ENCODE data around the gene SLC19A1.
"Not testable (repeated sequence)": the region's sequence is repeated elsewhere in the genome, so short reads cannot be mapped to it uniquely, and the experiment has no call there.

SLC19A1 gene

GRCh38 chr21:45572783-45573451 is 30.7 kb upstream of the SLC19A1 start:
- TF ChIP-seq CTCF (conservative IDR thresholded peaks at IDR 0.05; ENCODE audit: control insufficient read depth, insufficient read depth, low read depth, low read length): no peak
- no peak for DNase-seq (ENCODE audit: low read depth)
- no peak overlapping the region for H3K4me3 ChIP-seq (ENCODE audit: control insufficient read depth, low read depth, low read length)

GRCh38 chr21:45572231-45572630 is 30.0 kb upstream of the SLC19A1 start:
- no peak overlapping the region for H3K4me3 ChIP-seq (ENCODE audit: control insufficient read depth, low read depth, low read length)
- no peak for TF ChIP-seq CTCF (conservative IDR thresholded peaks at IDR 0.05; ENCODE audit: control insufficient read depth, insufficient read depth, low read depth, low read length)
- no peak for DNase-seq (ENCODE audit: low read depth)

- no peak overlapping the region for H3K4me3 ChIP-seq (ENCODE audit: control insufficient read depth, low read depth, low read length)
- TF ChIP-seq CTCF (conservative IDR thresholded peaks at IDR 0.05; ENCODE audit: control insufficient read depth, insufficient read depth, low read depth, low read length): no peak
- no peak for DNase-seq (ENCODE audit: low read depth)
Measured at GRCh38 chr21:45571641-45572040, 29.4 kb upstream of the SLC19A1 start.

- H3K4me3 ChIP-seq (ENCODE audit: control insufficient read depth, low read depth, low read length): no peak overlapping the region
Measured at GRCh38 chr21:45570826-45571601, 28.8 kb upstream of the SLC19A1 start.

GRCh38 chr21:45570071-45570470 is 27.8 kb upstream of the SLC19A1 start:
- H3K4me3 ChIP-seq (ENCODE audit: control insufficient read depth, low read depth, low read length): no peak overlapping the region
- no peak for DNase-seq (ENCODE audit: low read depth)
- no peak for TF ChIP-seq CTCF (conservative IDR thresholded peaks at IDR 0.05; ENCODE audit: control insufficient read depth, insufficient read depth, low read depth, low read length)

More at GRCh38 chr21:45570826-45571601, 28.8 kb upstream of the SLC19A1 start:
- DNase-seq (ENCODE audit: low read depth): peak; percentile 40
- TF ChIP-seq CTCF (conservative IDR thresholded peaks at IDR 0.05; ENCODE audit: control insufficient read depth, insufficient read depth, low read depth, low read length): no peak

- no peak for TF ChIP-seq CTCF (conservative IDR thresholded peaks at IDR 0.05; ENCODE audit: control insufficient read depth, insufficient read depth, low read depth, low read length)
- DNase-seq (ENCODE audit: low read depth): no peak
- H3K4me3 ChIP-seq (ENCODE audit: control insufficient read depth, low read depth, low read length): no peak overlapping the region
Measured at GRCh38 chr21:45568383-45568782, 26.1 kb upstream of the SLC19A1 start.

- DNase-seq (ENCODE audit: low read depth); H3K4me3 ChIP-seq (ENCODE audit: control insufficient read depth, low read depth, low read length): not testable (repeated sequence)
Measured at GRCh38 chr21:45564137-45564536, 21.9 kb upstream of the SLC19A1 start.

Data from fibroblast of mammary gland (primary cell).